ENCODE data around the gene EXOSC3.
A peak's percentile ranks its signal among the peaks of the same experiment; 100 is the strongest.
"Not testable (repeated sequence)": the region's sequence is repeated elsewhere in the genome, so short reads cannot be mapped to it uniquely, and the experiment has no call there.

The EXOSC3 gene

DNA sequence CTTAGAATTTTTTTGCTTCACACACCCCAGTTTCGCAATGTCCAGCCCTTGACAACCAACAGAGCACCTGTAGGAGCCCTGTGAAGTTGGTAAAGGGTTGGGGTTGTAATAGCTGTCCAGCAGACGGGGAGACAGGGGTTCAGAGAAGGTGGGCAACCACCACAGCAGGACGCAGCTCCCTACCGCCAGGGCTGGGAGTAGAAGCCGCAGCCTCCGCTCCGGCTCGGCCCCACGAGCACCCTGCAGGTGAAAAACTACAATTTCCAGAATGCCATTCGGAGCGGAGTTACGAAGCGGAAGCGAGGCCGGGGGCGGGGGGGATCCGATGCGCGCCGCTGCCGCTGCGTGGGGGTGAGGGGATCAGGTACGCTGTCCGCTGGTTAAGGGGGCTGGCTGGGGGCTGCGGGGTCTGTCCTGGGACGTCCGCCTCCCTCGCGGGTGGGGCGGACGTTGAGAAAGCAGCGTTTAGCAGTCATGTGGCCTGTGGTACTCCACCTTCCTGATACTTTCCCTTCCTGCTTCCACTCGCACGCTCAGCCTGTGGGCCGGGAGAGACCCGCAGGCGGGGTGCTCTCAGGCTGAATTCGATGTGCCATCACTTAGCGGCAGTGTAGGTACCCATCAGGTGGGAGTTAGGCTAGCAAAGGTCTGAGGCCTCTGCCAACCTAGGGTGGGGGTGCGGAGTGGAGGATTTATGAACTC is 31.2 kb downstream of the EXOSC3 start, which contains the start of gene TRMT10B:
Gene TRMT10B (plus strand): TSS at position 317 of the 702 bp plus-strand sequence. CDS start 8,127 bp downstream, outside the sequence.
- DNase-seq = peak; percentile 78
- peak within 1 kb of the TSS; percentile 82 to 95 for H3K18ac ChIP-seq (ENCODE audit: low read depth in 1 of 2, low read length in 2 of 2)
- H2BK15ac ChIP-seq (ENCODE audit: low read depth, poor library complexity, severe bottlenecking) = no peak within 1 kb of the TSS
- H3K9ac ChIP-seq (ENCODE audit: low read length) = peak within 1 kb of the TSS; percentile 95
- peak within 1 kb of the TSS; percentile 74 for H2AFZ ChIP-seq (ENCODE audit: low read depth, low read length)
- H2BK5ac ChIP-seq (ENCODE audit: low read depth, low read length, poor library complexity, severe bottlenecking) = peak within 1 kb of the TSS; percentile 35
- no peak within 1 kb of the TSS for H4K91ac ChIP-seq (ENCODE audit: low read length)
- peak within 1 kb of the TSS in 1 of 2 experiments; percentile 89 for H3K4ac ChIP-seq (ENCODE audit: low read depth in 1 of 2, low read length in 2 of 2)
- H3K79me1 ChIP-seq (replicated peaks; ENCODE audit: low read length, poor library complexity, severe bottlenecking) = peaks cover 9% of the 10 kb centered on the region
- peak within 1 kb of the TSS; percentile 82 to 91 for H3K4me3 ChIP-seq (ENCODE audit: insufficient read depth in 1 of 2, low read depth in 1 of 2, low read length in 2 of 2)
- H3K27ac ChIP-seq (ENCODE audit: low read length, poor library complexity, severe bottlenecking) = peak within 1 kb of the TSS; percentile 19
- H3K14ac ChIP-seq (ENCODE audit: low read length in 2 of 2) = peak within 1 kb of the TSS in 1 of 2 experiments; percentile 95
- no peak within 1 kb of the TSS for H3K23ac ChIP-seq (ENCODE audit: low read length in 2 of 2)
- peak within 1 kb of the TSS; percentile 74 for H4K8ac ChIP-seq (ENCODE audit: low read length)
- no peak within 1 kb of the TSS for H2AK5ac ChIP-seq (ENCODE audit: low read length, severe bottlenecking)
- H2BK12ac ChIP-seq (ENCODE audit: low read length in 2 of 2) = no peak within 1 kb of the TSS
- H3K4me1 ChIP-seq (ENCODE audit: control insufficient read depth, insufficient read depth, low read depth, low read length) = peaks cover 3% of the 10 kb centered on the region
- no peaks in the 10 kb centered on the region for H3K27me3 ChIP-seq (ENCODE audit: control insufficient read depth in 1 of 2, insufficient read depth in 1 of 2, low read length in 2 of 2)
- peaks cover 0 to 7% of the 10 kb centered on the region in 2 experiments for H3K36me3 ChIP-seq (ENCODE audit: control insufficient read depth in 1 of 2, insufficient read depth in 2 of 2, low read depth in 1 of 2, low read length in 2 of 2)
- peak within 1 kb of the TSS; percentile 74 for H3K4me2 ChIP-seq (ENCODE audit: low read length, poor library complexity, severe bottlenecking)
- H2BK120ac ChIP-seq (ENCODE audit: low read depth, low read length) = peak within 1 kb of the TSS; percentile 86
- 5% methylated on average over 28 of the region's 40 CpGs for WGBS
- no peaks in the 10 kb centered on the region for H3K9me3 ChIP-seq (ENCODE audit: control insufficient read depth, low read length)

DNA sequence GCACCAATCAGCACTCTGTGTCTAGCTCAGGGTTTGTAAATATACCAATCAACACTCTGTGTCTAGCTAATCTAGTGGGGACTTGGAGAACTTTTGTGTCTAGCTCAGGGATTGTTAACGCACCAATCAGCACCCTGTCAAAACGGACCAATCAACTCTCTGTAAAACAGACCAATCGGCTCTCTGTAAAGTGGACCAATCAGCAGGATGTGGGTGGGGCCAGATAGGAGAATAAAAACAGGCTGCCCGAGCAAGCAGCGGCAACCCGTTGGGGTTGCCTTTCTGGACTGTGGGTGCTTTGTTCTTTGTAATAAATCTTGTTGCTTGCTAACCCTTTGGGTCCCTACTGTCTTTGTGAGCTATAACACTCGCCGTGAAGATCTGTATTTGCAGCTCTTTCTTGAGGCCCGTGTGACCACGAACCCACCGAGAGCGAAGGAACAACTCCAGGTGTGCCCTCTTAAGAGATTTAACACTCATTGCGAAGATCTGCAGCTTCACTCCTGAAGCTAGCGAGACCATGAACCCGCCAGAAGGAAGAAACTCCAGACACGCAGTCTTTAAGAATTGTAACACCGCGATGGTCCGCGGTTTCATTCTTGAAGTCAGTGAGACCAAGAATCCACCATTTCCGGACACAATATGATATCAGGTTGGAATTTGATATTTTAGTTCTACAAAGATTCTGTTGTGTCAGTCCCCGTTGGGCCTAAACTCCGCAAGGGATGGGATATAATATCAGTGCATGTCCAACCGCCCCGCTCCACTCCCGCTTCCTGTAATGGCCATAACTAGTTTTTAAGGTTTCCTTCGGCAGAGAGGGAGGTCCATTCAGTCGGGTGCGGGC is 32.0 kb downstream of the EXOSC3 start:
- Histone ChIP-seq H3K4me3 (ENCODE audit: insufficient read depth in 1 of 2, low read depth in 1 of 2, low read length in 2 of 2) (peak overlapping the region in 1 of 2 experiments; percentile 91), H3K4me1 (ENCODE audit: control insufficient read depth, insufficient read depth, low read depth, low read length) (peaks cover 3% of the 10 kb centered on the region), H3K36me3 (ENCODE audit: control insufficient read depth in 1 of 2, insufficient read depth in 2 of 2, low read depth in 1 of 2, low read length in 2 of 2) (peaks cover 0 to 7% of the 10 kb centered on the region in 2 experiments), H3K9me3 (ENCODE audit: control insufficient read depth, low read length) (no peaks in the 10 kb centered on the region), H2BK120ac (ENCODE audit: low read depth, low read length) (no peak overlapping the region), H2BK15ac (ENCODE audit: low read depth, poor library complexity, severe bottlenecking) (no peak overlapping the region), H2AFZ (ENCODE audit: low read depth, low read length) (peak overlapping the region; percentile 3), H3K14ac (ENCODE audit: low read length in 2 of 2) (no peak overlapping the region), H4K91ac (ENCODE audit: low read length) (no peak overlapping the region), H2BK5ac (ENCODE audit: low read depth, low read length, poor library complexity, severe bottlenecking) (no peak overlapping the region), H3K9ac (ENCODE audit: low read length) (peak overlapping the region; percentile 95), H3K18ac (ENCODE audit: low read depth in 1 of 2, low read length in 2 of 2) (no peak overlapping the region), H3K27me3 (ENCODE audit: control insufficient read depth in 1 of 2, insufficient read depth in 1 of 2, low read length in 2 of 2) (no peaks in the 10 kb centered on the region), H3K79me1 (replicated peaks; ENCODE audit: low read length, poor library complexity, severe bottlenecking) (peaks cover 9% of the 10 kb centered on the region), H2BK12ac (ENCODE audit: low read length in 2 of 2) (no peak overlapping the region), H4K8ac (ENCODE audit: low read length) (peak overlapping the region; percentile 2), H2AK5ac (ENCODE audit: low read length, severe bottlenecking) (no peak overlapping the region), H3K4ac (ENCODE audit: low read depth in 1 of 2, low read length in 2 of 2) (no peak overlapping the region), H3K23ac (ENCODE audit: low read length in 2 of 2) (no peak overlapping the region), H3K27ac (ENCODE audit: low read length, poor library complexity, severe bottlenecking) (no peak overlapping the region), H3K4me2 (ENCODE audit: low read length, poor library complexity, severe bottlenecking) (peak overlapping the region; percentile 19)
- 96% methylated on average over 29 of the region's 29 CpGs for WGBS
- DNase-seq = no peak

DNA sequence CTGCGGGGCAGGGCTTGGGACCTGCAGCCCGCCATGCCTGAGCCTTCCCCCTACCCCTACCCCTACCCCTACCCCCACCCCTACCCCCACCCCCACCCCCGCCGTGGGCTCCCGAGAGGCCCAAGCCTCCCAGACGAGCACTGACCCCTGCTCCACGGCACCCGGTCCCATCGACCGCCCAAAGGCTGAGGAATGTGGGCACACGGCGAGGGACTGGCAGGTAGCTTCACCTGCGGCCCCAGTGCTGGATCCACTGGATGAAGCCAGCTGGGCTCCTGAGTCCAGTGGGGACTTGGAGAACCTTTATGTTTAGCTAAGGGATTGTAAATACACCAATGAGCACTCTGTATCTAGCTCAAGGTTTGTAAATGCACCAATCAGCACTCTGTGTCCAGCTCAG is 32.8 kb downstream of the EXOSC3 start:
- not testable (repeated sequence) for H3K79me1 ChIP-seq (replicated peaks; ENCODE audit: low read length, poor library complexity, severe bottlenecking); DNase-seq; H3K4me3 ChIP-seq (ENCODE audit: insufficient read depth in 1 of 2, low read depth in 1 of 2, low read length in 2 of 2); H3K4ac ChIP-seq (ENCODE audit: low read depth in 1 of 2, low read length in 2 of 2); H3K14ac ChIP-seq (ENCODE audit: low read length in 2 of 2); H3K4me1 ChIP-seq (ENCODE audit: control insufficient read depth, insufficient read depth, low read depth, low read length); H2AK5ac ChIP-seq (ENCODE audit: low read length, severe bottlenecking); H3K23ac ChIP-seq (ENCODE audit: low read length in 2 of 2); H3K27ac ChIP-seq (ENCODE audit: low read length, poor library complexity, severe bottlenecking); H3K27me3 ChIP-seq (ENCODE audit: control insufficient read depth in 1 of 2, insufficient read depth in 1 of 2, low read length in 2 of 2); H2BK5ac ChIP-seq (ENCODE audit: low read depth, low read length, poor library complexity, severe bottlenecking); H3K36me3 ChIP-seq (ENCODE audit: control insufficient read depth in 1 of 2, insufficient read depth in 2 of 2, low read depth in 1 of 2, low read length in 2 of 2); H2BK15ac ChIP-seq (ENCODE audit: low read depth, poor library complexity, severe bottlenecking); H3K9ac ChIP-seq (ENCODE audit: low read length); H3K4me2 ChIP-seq (ENCODE audit: low read length, poor library complexity, severe bottlenecking); H3K9me3 ChIP-seq (ENCODE audit: control insufficient read depth, low read length); H2AFZ ChIP-seq (ENCODE audit: low read depth, low read length); H3K18ac ChIP-seq (ENCODE audit: low read depth in 1 of 2, low read length in 2 of 2); H2BK12ac ChIP-seq (ENCODE audit: low read length in 2 of 2); H4K8ac ChIP-seq (ENCODE audit: low read length); H4K91ac ChIP-seq (ENCODE audit: low read length); H2BK120ac ChIP-seq (ENCODE audit: low read depth, low read length)
- WGBS = 98% methylated on average over 11 of the region's 13 CpGs

DNA sequence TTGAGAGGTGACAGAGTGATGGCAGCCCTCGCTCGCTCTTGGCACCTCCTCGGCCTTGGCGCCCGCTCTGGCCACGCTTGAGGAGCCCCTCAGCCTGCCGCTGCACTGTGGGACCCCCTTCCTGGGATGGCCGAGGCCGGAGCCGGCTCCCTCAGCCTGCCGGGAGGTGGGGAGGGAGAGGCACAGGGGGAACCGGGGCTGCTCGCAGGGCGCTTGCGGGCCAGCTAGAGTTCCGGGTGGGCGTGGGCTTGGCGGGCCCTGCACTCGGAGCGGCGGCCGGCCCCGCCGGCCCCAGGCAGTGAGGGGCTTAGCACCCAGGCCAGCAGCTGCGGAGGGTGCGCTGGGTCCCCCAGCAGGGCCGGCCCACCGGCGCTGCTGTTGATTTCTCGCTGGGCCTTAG is 33.2 kb downstream of the EXOSC3 start:
- H3K18ac ChIP-seq (ENCODE audit: low read depth in 1 of 2, low read length in 2 of 2); H2BK120ac ChIP-seq (ENCODE audit: low read depth, low read length); H2BK12ac ChIP-seq (ENCODE audit: low read length in 2 of 2); H3K4me1 ChIP-seq (ENCODE audit: control insufficient read depth, insufficient read depth, low read depth, low read length); H3K9ac ChIP-seq (ENCODE audit: low read length); H3K36me3 ChIP-seq (ENCODE audit: control insufficient read depth in 1 of 2, insufficient read depth in 2 of 2, low read depth in 1 of 2, low read length in 2 of 2); H2BK5ac ChIP-seq (ENCODE audit: low read depth, low read length, poor library complexity, severe bottlenecking); H3K4me2 ChIP-seq (ENCODE audit: low read length, poor library complexity, severe bottlenecking); DNase-seq; H3K4me3 ChIP-seq (ENCODE audit: insufficient read depth in 1 of 2, low read depth in 1 of 2, low read length in 2 of 2); H3K79me1 ChIP-seq (replicated peaks; ENCODE audit: low read length, poor library complexity, severe bottlenecking); H3K9me3 ChIP-seq (ENCODE audit: control insufficient read depth, low read length); H4K8ac ChIP-seq (ENCODE audit: low read length); H3K27me3 ChIP-seq (ENCODE audit: control insufficient read depth in 1 of 2, insufficient read depth in 1 of 2, low read length in 2 of 2); H2AFZ ChIP-seq (ENCODE audit: low read depth, low read length); H3K27ac ChIP-seq (ENCODE audit: low read length, poor library complexity, severe bottlenecking); H2BK15ac ChIP-seq (ENCODE audit: low read depth, poor library complexity, severe bottlenecking); H3K4ac ChIP-seq (ENCODE audit: low read depth in 1 of 2, low read length in 2 of 2); H4K91ac ChIP-seq (ENCODE audit: low read length); H3K14ac ChIP-seq (ENCODE audit: low read length in 2 of 2); H2AK5ac ChIP-seq (ENCODE audit: low read length, severe bottlenecking); H3K23ac ChIP-seq (ENCODE audit: low read length in 2 of 2): not testable (repeated sequence)
- WGBS = 93% methylated on average over 12 of the region's 30 CpGs
